GM19193 (cell line): Measurements from ENCODE around the gene NCAM2.

ENCODE experiments used
- POLR2A ChIP-seq: IDR thresholded peaks from 4 replicates; pipeline ENCODE4 v1.6.1; 2011; ENCODE audit not compliant: insufficient read depth, insufficient read length; ENCODE audit errors: extremely low read depth

The NCAM2 gene

DNA sequence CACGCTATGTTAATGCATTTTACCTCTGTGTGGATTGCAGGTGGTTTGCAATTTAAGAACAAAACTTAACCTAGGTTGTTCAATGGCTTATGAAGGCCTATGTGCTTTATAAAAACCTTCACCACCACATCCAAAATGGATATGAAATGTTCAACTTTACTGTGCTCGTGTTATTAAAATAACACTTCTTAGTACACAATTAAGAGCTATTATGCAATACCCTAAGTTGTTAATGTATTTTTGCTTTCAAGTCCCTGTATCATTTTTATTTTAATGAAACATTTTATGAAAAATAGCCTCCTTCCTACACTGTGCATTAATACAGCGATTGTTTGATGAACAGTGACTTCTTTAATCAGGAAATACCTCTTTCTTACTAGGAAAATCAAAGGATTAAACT lies 12.0 kb downstream of the NCAM2 start:
- no peak for TF ChIP-seq POLR2A

DNA sequence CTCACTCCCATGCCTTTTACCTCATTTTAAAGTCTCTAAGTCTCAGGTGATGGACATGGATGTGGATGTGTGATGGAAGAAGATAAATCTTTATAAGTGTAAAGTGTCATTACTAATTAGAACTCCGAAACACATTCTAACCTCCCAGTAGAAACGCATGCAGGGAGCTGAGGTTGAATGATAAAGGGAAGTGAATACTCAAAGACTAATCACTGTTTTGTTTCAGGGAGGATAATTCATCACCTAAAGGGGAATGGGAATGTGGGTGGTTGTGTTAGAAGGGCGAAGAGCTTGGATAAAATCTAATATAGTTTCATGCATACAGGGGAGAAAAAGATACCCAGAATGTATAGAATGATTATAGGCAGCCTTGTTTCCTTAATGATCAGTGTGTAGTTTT lies 12.5 kb downstream of the NCAM2 start:
- TF ChIP-seq POLR2A = no peak

DNA sequence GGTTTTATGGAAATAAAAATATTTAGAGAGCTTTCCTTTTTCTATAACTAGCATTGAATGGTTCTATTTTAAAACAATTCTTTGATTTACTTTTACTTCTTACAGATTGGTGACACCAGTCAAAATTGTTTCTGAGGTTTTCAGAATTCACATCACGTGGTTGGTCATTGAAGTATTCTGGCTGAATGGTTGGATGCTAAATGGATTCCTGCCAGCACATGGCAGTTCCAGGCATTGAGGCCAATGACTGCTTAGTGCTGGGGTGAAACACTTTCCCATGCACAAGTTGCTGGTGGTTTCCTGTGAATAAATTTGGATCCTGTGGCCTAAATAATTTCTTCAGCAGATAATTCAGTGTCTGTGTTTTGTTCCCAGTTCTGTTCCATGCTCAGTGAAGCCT lies 20.6 kb downstream of the NCAM2 start:
- TF ChIP-seq POLR2A = no peak

DNA sequence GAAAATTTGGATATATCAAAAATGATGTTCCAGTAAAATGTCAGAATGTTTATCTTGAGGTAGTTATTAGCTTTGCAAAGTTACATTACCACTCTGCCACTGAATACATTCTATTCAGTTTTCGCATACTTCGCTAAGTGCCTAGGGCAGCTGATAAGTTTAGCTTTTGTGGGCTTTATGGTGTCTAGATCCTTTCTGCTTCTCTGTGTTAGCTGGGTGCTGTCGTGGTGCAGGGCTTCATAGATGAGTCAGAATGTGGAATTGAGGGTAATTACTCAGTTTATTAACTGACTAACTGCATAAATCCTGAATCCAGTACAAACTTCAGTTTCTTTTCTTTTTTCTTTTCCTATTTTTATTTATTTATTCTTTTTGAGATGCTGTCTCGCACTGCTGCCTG lies 21.5 kb downstream of the NCAM2 start:
- TF ChIP-seq POLR2A = no peak

DNA sequence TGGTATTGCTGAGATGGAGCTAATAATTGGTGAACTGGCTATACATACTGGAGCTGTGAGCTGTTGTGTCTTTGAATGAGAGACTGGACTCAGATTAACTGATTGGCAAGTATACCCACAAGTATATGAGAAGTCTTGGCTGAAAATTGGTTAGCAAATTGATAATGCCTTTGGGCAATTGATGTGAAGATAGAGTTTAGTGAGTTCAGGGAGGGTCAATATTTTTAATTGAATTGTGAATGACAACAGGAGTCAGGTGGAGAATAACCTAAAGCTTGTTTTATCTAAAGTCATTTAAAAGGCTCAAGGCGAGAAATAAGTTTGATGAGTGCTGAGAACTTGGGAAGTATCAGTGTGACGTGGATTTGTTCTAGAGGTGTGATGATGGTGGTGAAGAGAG lies 27.5 kb downstream of the NCAM2 start:
- TF ChIP-seq POLR2A = no peak

DNA sequence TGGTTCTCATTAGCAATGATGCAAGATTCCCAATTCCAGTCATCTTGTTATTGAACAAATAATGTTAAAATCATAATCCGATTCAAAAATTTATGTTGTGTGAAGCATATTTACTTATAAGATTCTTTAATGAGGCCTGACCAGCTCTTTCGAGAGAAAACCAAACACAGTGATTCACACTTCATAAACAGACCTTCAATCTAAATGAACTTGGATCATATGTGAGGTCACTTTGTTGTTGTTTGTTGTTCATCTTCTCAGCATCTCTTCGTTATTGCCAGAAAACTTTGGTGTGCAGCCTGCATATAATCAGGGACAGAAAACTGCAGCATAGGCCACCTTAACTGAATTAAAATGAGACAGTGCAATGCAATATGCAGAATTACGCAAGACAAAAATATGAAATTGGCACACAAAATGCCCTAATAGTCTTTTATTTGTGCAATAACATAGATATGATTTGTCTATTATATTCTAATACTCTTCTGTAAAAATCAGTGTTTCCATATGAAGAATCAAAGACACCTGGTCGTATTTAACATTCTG lies 30.1 kb downstream of the NCAM2 start:
- no peak for TF ChIP-seq POLR2A

DNA sequence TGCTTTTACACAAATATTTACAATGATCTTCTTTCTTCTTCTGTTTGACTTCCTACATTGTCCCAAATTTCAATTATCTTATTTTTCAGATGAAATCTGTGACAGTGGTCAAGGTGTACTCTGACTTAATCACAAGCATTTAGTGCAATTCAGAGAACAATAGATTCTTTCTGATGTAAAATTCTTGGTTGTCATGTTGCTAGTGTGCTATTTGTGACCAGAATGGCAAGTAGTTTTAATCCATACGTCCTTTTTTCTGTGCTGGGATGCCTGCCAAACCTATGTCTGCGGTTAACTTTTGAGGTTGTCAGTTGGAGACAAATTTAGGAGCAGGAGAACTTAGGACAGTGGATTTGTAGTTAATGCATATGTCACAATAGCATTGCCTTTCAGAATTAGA lies 31.0 kb downstream of the NCAM2 start:
- no peak for TF ChIP-seq POLR2A

DNA sequence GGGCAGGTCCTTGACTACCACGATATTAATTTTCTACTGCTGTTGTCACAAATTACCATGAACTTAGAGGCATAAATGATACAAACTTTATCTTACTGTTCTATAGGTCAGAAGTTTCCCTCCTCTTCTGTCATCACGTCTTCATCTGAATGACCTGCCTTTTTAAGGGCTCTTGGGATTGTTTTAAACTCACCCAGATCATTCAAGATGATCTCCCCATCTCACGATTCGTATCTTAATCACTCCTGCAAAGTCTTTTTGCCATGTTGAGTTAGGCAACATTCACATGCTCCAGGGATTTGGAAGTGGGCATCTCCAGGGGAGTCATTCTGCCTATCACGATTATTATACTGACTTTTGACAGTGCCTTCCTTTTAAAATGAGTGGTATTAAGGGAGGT lies 32.1 kb downstream of the NCAM2 start:
- TF ChIP-seq POLR2A = no peak

DNA sequence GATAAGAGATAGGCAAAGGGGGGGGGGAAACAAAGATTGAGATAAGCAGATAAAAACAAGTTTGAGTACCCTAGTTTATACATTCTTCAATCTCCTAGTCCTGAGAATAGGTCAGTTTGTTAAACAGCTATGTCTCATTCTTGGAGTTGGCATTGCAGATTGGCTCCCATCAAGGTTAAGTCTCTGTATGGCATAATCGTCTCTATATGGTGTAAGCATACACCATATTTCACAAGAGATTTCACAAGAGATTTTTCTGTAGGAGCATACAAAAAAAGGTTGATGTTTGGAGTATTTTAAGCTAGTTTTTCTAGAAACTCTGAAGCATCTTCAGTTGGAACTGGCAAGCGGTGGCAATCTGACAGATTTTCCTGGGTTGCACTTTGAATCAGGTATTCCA lies 35.8 kb downstream of the NCAM2 start:
- no peak for TF ChIP-seq POLR2A

DNA sequence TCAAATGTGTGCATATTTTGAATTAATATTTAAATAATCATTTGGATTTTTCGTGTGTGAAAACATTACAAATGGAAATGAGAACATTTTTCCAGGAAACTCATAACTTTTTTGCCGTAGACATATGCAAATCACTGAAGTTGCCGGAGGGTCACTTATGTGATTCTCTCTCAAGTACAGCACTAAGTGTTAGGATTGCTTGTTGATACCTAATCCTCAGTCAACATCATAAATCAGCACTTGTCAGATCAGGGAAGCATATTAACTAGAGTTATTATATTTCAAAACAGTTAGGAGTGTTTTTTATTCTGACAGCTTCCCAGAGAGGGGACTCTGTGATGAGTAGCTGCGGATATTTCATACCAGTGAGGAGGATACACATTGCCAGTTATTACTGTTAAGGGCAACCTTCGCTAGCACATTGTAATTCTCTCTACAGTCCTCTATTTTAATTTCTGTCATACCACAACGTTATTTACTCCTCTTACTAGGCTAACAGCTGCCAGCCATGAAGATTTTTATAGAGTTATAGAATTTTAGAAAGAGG lies 41.5 kb downstream of the NCAM2 start:
- TF ChIP-seq POLR2A = no peak

DNA sequence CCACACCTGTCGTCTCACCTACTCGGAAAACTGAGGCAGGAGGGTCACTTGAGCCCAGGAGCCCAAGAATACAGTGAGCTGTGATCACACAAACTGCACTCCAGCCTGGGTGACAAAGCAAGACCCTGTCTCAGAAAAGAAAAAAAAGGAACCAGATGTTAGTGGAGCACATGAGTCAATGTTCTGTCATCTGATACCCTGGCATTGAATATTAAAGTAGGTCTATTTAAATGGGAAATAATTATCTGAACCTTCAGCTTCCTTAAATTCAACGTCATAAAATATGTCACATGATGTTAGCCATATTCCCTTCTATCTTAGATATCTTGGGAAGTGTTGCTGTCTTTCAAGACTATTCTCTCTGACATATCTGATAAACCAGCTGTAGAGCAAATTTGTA lies 47.3 kb downstream of the NCAM2 start:
- no peak for TF ChIP-seq POLR2A

DNA sequence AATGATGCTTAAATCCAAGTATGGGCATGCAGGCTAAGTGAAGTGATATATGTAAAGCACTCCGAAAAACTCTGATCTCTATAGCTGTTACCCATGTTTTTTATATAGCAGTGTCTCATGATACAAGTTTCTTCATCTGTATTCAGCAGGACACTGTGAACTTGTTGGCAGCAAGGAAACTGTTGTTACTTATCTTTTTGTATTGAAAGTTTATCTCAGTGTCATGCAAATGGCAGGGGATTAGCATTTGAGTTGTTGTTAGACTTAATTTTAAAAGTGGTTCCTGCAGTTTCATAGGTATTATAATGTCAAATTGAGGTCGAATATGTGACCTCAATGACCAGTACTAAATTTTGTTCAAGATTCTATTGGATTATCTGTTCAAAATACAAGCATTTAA lies 47.9 kb downstream of the NCAM2 start:
- TF ChIP-seq POLR2A = no peak

DNA sequence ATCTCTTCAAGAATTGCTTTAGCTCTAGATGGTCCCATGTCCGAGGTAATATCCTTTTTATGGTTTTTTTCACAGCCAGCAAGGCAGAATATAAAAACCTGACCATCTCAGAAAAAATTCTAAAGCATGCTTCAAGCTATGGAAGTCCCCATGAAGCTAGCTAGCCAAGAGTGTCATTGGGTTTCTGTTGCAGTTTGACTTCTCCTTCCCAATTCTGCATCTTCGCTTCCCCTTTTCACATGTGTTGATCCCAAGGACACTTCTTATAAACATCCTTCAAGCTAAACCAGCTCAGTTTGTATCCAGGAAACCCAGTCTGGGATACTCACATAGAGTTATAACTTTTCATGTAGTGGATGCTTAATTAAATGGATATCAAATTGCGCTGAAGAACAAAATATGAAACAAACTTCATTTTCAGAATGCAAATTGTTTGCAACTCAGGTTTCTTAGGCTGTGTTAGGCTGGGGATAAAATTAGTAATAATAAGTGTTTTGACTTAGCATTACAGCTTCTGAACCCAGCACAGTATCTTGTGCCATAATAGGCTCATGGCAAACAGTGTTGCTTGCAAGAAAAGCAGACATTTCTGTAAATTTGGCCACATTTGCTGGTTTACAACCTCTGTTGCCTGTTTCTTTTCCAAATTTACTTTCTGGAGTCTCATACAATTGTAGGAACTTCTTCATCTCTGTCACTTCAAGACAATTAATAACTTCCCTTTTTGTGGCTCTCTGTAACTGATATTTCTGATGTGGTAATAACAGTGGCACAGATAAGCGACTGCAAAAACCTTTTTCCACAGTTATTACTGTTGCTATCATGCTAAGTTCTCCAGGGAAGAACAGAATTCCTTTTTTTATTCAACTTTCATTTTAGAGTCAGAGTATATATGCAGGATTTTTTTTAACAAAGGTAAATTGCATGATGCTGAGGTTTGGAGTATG lies 53.2 kb downstream of the NCAM2 start:
- no peak for TF ChIP-seq POLR2A

DNA sequence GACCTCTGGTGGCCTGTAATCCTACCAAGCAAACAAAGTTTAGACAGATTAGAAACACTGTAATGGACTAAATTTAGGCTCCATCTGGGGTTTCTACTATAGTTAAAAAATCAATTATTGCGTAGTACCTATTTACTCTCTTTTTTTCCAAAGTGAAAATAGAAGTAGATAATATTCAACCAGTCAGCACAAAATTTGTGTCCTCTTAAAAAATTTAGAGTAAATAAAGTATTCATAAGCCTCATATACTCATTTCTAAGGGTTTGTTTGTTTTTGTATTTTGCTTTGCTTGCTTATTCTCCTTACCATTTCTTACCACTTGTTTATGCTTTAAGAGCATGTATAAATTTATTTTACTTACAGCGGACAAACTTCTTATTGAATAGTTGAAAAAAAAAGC lies 54.5 kb downstream of the NCAM2 start:
- TF ChIP-seq POLR2A = no peak

DNA sequence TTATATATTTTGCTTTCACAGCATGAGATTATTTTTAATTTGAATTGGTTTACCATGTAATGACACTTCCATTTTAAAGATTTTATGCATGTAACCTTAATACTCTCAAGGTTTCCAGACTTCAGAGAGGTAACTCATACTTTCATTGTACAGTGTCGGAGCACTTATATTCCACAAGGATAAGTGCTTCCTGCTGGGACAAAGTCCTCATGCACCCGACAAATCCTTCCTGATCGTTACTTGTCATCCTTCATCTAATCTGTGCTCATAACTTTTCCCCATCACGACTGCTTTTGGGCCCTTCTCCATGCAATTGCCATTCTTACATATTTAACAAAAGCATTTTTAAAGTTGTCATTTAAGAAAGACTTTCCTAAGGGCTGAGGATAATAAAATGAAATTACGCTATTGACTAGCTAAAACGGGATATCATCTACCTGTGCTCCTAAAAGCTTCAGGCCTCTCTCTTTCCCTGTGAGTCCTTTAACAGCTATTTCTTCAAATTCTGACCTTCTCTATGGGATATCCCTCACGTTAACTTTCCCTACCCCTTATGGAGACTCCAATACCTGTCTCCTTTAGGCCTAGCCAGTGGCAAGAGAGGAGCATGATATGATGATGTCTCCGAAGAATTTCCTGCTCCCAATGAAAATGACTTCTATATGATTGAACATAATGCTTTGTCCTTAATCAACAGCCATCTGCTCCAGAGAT lies 59.3 kb downstream of the NCAM2 start:
- TF ChIP-seq POLR2A = no peak

DNA sequence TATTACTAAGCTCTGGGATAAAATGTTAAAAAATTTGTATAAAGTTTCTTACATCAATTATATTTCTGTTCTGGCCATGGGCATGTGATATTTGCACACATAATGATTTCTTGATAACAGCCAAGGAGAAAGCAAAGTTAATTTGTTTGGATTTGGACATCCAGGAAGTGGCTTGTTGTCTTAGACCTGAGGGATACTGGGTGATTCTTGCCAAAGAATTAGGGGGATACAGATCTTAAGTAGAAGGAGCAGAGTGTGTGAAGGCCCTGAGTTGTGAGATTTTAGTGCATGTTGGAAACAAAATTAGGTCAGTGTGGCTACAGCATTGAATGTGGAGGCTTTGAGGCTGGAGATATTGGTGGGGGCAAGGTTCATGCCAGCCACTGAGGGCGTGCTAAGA lies 65.6 kb downstream of the NCAM2 start:
- TF ChIP-seq POLR2A = no peak

DNA sequence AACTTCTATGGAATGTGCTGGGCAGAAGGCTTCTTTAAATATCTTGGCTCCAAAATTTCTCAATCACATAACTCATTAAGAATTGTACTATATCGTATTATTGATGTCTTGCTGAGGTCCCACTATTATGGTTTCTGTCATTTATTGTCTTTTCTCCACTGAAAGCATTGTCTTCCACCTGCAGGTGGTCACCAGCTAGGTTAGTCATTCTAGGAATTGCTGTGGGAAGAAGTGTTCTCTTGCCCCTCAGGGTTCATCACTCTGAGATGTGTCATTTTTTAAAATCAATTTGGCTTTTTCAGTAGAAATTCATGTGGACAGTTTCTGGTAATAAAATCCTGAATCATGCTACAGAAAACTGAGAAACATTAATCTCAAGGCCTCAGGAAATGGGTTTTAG lies 66.1 kb downstream of the NCAM2 start:
- no peak for TF ChIP-seq POLR2A

DNA sequence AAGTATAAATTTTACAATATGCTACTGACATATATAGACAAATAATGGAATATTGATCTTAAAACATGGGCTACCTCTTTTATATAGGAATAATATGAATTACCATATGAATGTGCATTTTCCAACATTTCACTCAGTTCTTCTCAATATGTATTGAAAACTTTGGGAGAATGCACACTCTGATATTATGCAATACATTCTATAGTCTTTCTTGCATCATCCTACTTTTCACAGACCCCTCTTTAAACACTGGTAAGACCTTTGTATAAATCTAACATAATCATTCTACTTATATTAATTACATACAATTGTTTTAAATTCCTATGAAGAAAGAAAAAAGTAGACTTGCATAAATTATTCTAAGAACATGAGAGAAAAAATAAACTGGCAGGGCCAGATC lies 69.2 kb downstream of the NCAM2 start:
- TF ChIP-seq POLR2A = no peak
